Activated naive CD4-positive, alpha-beta T cell treated with anti-CD3 and anti-CD28 coated beads, Interleukin-2, amount 10 ng/mL, durations not matched to agents 7 days and 5 days (primary cell): ENCODE measurements around the gene RNF121.

Source experiments
- CTCF ChIA-PET: fragments of 350-600 bp; sonication (Branson Sonifier 250); formaldehyde crosslinking; loops from one replicate; lab custom pipeline; 2021; ENCODE audit warnings: antibody characterized with exemption; lab: Charles Lee
- DNase-seq: peaks from one replicate; pipeline ENCODE4 v3.0.0-alpha.2; 2020
- H3K27ac Mint-ChIP-seq: one replicate; pipeline ENCODE4 v1.8.0; 2021; ENCODE audit warnings: mild to moderate bottlenecking, moderate library complexity, mixed read lengths
- H3K27me3 Mint-ChIP-seq: one replicate; pipeline ENCODE4 v1.8.0; 2021; ENCODE audit warnings: mild to moderate bottlenecking, mixed read lengths
- H3K36me3 Mint-ChIP-seq: one replicate; pipeline ENCODE4 v1.8.0; 2021; ENCODE audit warnings: mixed read lengths
- H3K4me1 Mint-ChIP-seq: one replicate; pipeline ENCODE4 v1.8.0; 2021; ENCODE audit warnings: mixed read lengths
- H3K4me3 Mint-ChIP-seq: one replicate; pipeline ENCODE4 v1.8.0; 2021; ENCODE audit warnings: mild to moderate bottlenecking, moderate library complexity, mixed read lengths
- H3K9me3 Mint-ChIP-seq: one replicate; pipeline ENCODE4 v1.8.0; 2021; ENCODE audit warnings: mixed read lengths

The RNF121 gene

DNA sequence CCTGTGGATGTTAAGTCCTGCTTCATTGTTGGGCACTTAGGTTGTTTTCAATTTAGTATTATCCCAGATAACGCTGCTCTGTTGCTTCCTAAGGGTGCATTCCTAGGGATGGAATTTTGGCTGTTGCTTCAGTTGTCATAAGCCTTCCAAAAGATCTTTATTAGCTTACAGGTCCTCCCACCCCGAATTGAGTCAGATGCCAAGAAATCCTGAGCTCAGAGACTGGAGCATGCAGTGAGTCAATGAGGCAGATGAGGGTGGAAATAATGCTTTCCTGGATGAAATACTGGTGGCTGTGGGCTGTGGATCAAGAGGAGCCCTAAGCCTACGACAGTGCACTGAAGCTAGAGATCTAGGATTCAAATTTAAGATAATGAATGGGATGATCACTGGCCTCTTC is 59.2 kb downstream of the RNF121 start:
- H3K27ac Mint-ChIP-seq = no peak overlapping the region
- CTCF ChIA-PET = interaction anchor here (1.0 to 6.0 kb wide), 2 partner anchors 11 to 156 kb away, joined by 4 to 39 read pairs; no protein-coding TSS in a partner anchor

DNA sequence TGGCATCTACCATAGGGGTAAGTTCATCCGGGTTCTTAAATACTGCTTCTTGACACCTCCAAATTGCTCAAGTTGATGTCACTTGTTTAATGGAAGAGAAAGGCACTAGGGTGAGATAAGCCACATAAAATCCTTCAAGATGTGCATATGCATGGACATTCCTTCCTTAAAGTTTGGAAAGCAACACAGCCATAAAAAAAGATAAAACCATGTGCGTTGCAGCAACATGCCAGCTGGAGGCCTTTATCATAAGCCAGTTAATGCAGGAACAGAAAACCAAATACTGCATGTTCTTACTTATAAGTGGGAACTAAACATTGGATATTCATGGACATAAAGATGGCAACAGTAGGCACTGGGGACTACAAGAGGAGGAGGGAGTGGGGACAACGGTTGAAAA is 61.9 kb downstream of the RNF121 start:
- CTCF ChIA-PET = interaction anchor here (1.1 to 6.0 kb wide), 3 partner anchors 8 to 31 kb away, joined by 3 to 39 read pairs (median 6); partner anchors contain the start of gene IL18BP
- no peak for DNase-seq
- no peaks in the 10 kb centered on the region for H3K27me3 Mint-ChIP-seq
- no peak overlapping the region for H3K27ac Mint-ChIP-seq
- H3K4me1 Mint-ChIP-seq = peaks cover 6% of the 10 kb centered on the region
- H3K9me3 Mint-ChIP-seq = no peaks in the 10 kb centered on the region
- H3K4me3 Mint-ChIP-seq = no peak overlapping the region
- peaks cover 7% of the 10 kb centered on the region for H3K36me3 Mint-ChIP-seq

More for the DNA sequence above, 59.2 kb downstream of the RNF121 start:
- peaks cover 10% of the 10 kb centered on the region for H3K4me1 Mint-ChIP-seq
- H3K36me3 Mint-ChIP-seq = peaks cover 10% of the 10 kb centered on the region
- DNase-seq = no peak
- no peaks in the 10 kb centered on the region for H3K9me3 Mint-ChIP-seq
- H3K4me3 Mint-ChIP-seq = no peak overlapping the region
- no peaks in the 10 kb centered on the region for H3K27me3 Mint-ChIP-seq

DNA sequence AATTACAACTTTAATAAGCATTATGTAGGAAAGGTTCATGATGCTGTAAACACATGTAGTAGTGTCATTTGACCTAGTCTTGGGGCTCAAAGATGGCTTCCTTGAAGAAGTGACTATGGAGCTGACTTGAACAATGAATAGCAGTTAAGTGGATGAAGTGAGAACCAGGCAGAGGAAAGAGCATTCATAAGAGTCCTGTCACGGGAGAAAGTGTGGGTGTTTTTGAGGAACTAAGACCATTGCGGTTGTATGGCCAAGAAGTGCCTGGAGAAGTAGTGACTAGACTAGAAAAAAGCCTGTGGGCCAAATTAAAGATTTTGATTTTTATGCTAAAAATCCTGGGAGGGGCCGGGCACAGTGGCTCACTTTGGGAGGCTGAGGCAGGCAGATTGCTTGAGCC is 62.6 kb downstream of the RNF121 start:
- CTCF ChIA-PET = interaction anchor here (0.8 kb wide), 1 partner anchor 106 kb away, joined by 3 read pairs; no protein-coding TSS in a partner anchor
- no peaks in the 10 kb centered on the region for H3K27me3 Mint-ChIP-seq

DNA sequence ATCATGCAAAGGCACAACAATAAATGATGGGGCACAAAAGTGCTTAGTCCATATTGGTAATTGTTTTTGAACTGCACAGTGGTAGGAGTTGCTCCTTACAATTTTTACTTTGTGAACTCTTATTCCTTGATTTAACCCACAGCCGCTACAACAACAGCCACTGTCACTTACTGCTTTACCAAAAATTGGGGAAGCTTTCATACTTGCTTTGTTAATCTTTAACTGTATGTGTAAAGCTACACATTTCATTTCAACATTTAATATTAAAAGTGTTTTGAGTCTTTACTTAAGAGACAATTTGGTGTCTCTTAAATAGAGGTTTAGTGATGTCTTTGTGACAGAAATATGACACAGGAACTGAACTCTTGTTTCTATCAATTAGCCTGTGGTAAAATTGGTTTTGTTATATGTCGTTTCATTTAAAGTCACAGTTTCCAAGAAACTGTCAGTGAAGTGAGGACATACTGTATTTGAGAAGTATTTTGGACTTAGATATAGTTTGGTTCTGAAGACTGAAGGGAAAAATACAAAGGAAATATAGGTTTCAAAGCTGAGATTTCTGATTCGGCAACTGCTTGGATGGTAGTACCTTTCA is 63.4 kb downstream of the RNF121 start:
- Mint-ChIP-seq H3K27ac (no peak overlapping the region), H3K36me3 (peaks cover 5% of the 10 kb centered on the region), H3K4me1 (peaks cover 3% of the 10 kb centered on the region), H3K27me3 (no peaks in the 10 kb centered on the region), H3K4me3 (no peak overlapping the region), H3K9me3 (no peaks in the 10 kb centered on the region)
- CTCF ChIA-PET = interaction anchor here (0.9 kb wide), 1 partner anchor 10 kb away, joined by 3 read pairs; no protein-coding TSS in a partner anchor
- DNase-seq = no peak

More for the DNA sequence above, 62.6 kb downstream of the RNF121 start:
- peaks cover 3% of the 10 kb centered on the region for H3K4me1 Mint-ChIP-seq
- H3K9me3 Mint-ChIP-seq = no peaks in the 10 kb centered on the region
- H3K27ac Mint-ChIP-seq = no peak overlapping the region
- no peak for DNase-seq
- H3K4me3 Mint-ChIP-seq = no peak overlapping the region
- H3K36me3 Mint-ChIP-seq = peaks cover 5% of the 10 kb centered on the region

DNA sequence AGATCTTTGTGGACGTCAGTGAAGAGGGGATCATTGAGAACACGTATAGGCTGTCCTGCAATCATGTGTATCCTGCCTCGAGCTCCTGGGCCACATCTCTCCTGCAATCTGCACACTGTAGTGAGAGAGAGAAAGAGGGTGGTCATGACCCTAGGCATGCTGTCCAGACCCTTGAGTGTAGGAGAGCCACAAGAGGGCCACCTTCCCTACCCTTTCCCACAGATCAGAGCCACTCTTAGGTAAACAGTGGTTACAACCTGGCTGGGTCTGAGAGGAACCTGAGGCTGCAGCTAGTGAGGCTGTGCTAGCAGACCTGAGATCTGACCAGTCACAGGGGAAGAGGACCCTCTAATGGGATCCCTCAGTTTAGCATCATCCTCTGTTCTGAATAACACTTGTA is 65.9 kb downstream of the RNF121 start:
- Mint-ChIP-seq H3K9me3 (no peaks in the 10 kb centered on the region), H3K36me3 (peaks cover 19% of the 10 kb centered on the region)

DNA sequence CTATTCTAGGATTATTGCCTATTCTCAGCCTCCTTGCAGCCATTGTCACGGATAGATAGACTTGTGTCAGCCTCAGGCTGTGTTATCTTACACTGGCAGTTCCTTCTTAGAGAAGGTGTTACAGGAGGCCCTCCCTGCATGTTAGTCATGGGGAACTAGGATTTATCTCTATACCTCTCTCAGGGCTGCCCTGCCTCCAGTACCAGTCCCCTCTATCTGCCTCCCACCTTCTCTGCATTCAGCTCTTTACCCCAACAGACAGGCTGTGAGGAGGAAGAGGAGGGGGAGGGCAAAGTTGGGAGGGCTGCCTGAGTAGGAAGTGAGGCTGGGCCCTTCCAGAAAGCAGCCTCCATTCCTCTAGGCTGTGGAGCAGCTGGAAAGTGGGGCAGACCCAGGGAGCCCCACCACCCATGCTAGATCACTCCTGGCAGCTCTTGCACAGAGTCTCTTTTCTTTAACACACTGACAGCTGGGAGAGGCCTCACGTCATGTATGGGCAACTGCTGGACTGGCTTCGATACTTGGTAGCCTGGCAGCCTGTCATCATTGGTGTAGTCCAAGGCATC is 67.0 kb downstream of the RNF121 start:
- Mint-ChIP-seq H3K36me3 (peaks cover 22% of the 10 kb centered on the region), H3K4me1 (peaks cover 26% of the 10 kb centered on the region), H3K27ac (no peak overlapping the region), H3K9me3 (no peaks in the 10 kb centered on the region), H3K27me3 (no peaks in the 10 kb centered on the region), H3K4me3 (no peak overlapping the region)
- CTCF ChIA-PET = interaction anchor here (0.9 to 1.4 kb wide), 2 partner anchors 187 to 438 kb away, joined by 4 read pairs; no protein-coding TSS in a partner anchor
- DNase-seq = no peak

More for the DNA sequence above, 65.9 kb downstream of the RNF121 start:
- Mint-ChIP-seq H3K27ac (no peak overlapping the region), H3K27me3 (no peaks in the 10 kb centered on the region), H3K4me3 (no peak overlapping the region), H3K4me1 (peaks cover 21% of the 10 kb centered on the region)
- DNase-seq = no peak
- CTCF ChIA-PET = interaction anchor here (0.8 to 1.4 kb wide), 4 partner anchors 30 to 435 kb away, joined by 3 to 4 read pairs (median 4); no protein-coding TSS in a partner anchor

DNA sequence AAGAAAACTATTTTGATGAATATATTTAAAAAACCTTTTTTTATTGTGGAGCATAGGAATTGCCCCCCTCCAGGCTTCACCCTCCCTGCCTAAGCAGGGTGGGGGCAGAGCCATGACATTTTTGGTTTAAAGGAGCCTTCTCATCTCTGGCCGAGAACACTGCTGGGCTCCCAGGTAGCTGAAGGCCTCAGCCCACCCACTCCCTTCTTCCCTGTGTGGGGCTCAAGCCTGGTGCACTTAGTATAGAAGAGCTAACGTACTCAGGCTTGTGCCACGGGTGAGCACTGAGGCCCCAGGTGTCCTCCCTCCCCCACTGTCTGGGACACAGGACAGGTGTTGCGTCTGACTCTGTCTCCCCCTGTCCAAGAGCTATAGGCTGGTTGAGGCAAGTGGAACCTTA is 67.7 kb downstream of the RNF121 start:
- no peak overlapping the region for H3K27ac Mint-ChIP-seq
- H3K27me3 Mint-ChIP-seq = no peaks in the 10 kb centered on the region
- H3K4me3 Mint-ChIP-seq = no peak overlapping the region
- no peak for DNase-seq
- no peaks in the 10 kb centered on the region for H3K9me3 Mint-ChIP-seq
- peaks cover 26% of the 10 kb centered on the region for H3K4me1 Mint-ChIP-seq
- peaks cover 23% of the 10 kb centered on the region for H3K36me3 Mint-ChIP-seq
- CTCF ChIA-PET = interaction anchor here (0.6 to 1.2 kb wide), 4 partner anchors 9 to 437 kb away, joined by 3 to 4 read pairs (median 3); no protein-coding TSS in a partner anchor

DNA sequence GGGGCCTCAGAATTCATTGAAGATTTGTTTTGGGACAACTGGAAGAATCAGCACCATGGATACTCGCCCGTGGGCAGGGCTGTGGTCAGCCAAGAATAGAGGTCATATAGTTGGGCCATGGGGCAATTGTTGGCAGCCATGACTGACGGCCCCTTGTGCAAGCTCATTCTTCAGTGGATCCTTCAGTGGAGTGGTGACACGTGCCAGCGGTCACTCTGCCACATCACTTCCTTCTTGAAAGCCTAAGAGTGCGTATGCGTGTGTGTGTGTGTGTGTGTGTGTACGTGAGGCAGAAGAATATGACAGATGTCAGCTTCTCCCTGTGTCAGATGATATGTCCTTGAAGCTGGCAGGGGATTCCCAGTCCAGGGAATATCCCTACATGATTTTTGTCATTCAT is 68.1 kb downstream of the RNF121 start:
- H3K9me3 Mint-ChIP-seq = no peaks in the 10 kb centered on the region
- no peak overlapping the region for H3K4me3 Mint-ChIP-seq
- no peak for DNase-seq
- peaks cover 27% of the 10 kb centered on the region for H3K4me1 Mint-ChIP-seq
- H3K27me3 Mint-ChIP-seq = no peaks in the 10 kb centered on the region
- CTCF ChIA-PET = interaction anchor here (0.6 to 1.2 kb wide), 4 partner anchors 8 to 437 kb away, joined by 3 to 4 read pairs (median 3); no protein-coding TSS in a partner anchor
- no peak overlapping the region for H3K27ac Mint-ChIP-seq
- H3K36me3 Mint-ChIP-seq = peaks cover 27% of the 10 kb centered on the region

DNA sequence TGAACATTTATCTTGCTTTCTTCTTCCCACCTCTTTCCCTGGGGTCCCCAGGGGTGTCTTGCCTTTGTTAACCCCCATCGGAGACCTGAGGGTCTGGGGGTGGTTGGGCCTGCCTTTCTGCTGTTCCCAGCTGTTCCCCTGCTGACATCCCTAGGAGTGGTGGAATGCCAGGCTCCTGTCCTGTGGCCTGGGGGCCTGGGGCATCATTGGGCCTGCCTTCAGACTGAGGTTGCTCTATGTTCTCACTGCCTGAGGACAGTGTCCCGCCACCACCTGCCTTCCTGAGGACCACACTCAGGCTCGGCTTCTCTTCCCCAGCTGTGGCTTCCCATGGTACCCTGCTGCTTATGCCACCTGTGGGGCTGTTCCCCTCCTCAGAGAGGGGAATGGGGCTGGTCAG is 68.7 kb downstream of the RNF121 start:
- no peak for DNase-seq
- Mint-ChIP-seq H3K4me1 (peaks cover 27% of the 10 kb centered on the region), H3K9me3 (no peaks in the 10 kb centered on the region), H3K27me3 (no peaks in the 10 kb centered on the region), H3K4me3 (no peak overlapping the region), H3K27ac (no peak overlapping the region), H3K36me3 (peaks cover 34% of the 10 kb centered on the region)
- CTCF ChIA-PET = interaction anchor here (1.2 to 2.7 kb wide), 2 partner anchors 8 to 20 kb away, joined by 3 to 10 read pairs; no protein-coding TSS in a partner anchor

DNA sequence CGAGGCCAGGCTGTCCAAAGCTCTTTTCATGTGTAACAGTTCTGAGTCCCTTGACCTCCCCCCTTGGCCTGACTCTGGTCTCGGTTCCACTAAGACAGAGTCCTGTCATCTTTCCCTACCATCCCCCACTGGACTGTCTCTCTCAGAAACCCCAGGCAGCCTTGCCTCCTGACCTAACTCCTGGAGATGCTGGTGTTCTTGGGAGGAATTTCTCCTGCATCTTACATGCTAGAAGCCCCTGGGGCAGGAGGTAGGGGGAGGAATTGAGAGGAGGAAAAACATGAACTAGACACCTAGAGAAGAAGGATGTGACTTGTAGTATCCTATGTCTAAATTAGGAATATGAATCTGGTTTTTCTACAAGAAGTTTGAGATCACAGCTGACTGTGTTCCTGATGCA is 69.2 kb downstream of the RNF121 start:
- Mint-ChIP-seq H3K36me3 (peaks cover 35% of the 10 kb centered on the region), H3K4me1 (peaks cover 27% of the 10 kb centered on the region), H3K27me3 (no peaks in the 10 kb centered on the region), H3K9me3 (no peaks in the 10 kb centered on the region), H3K27ac (peak overlapping the region; percentile 91), H3K4me3 (no peak overlapping the region)
- DNase-seq = no peak
- CTCF ChIA-PET = interaction anchor here (2.0 to 2.7 kb wide), 2 partner anchors 20 to 93 kb away, joined by 6 to 10 read pairs; no protein-coding TSS in a partner anchor

DNA sequence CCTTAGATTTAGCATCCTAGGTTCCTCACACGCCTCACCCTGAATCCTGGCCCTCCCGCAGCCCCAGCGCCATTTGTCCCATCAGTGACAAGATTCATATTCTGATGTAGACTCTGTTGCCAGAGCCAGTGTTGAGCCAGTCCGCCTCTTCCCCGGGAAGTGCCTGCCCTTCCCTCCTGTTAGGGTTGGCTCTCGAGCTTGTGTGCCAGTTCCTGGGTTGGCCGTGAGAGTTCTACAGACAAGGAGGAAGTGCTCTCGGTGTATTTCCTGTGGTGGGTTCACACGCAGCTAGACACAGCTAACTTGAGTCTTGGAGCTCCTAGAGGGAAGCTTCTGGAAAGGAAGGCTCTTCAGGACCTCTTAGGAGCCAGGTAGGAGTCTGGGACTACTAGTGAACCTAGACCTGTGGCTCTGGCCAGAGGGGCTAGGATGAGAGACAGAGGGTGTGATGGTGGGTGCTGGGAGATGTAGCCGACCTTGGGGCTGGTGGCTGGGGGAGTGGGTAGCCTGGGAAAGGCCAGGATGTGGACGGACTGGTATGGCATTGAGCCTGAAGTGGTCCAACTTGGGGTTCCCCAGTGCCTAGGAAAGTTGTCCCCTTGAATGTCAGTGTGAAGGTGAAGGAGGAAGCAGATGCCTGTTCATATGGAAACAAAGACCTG is 69.9 kb downstream of the RNF121 start, which contains the start of gene IL18BP:
Gene IL18BP, plus strand, starts transcription at position 261 of the 662 bp plus-strand sequence. CDS start 1,076 bp downstream, outside the sequence.
- H3K27ac Mint-ChIP-seq = peak within 1 kb of the TSS; percentile 91
- no peaks in the 10 kb centered on the region for H3K27me3 Mint-ChIP-seq
- DNase-seq = peak; percentile 65
- peaks cover 27% of the 10 kb centered on the region for H3K4me1 Mint-ChIP-seq
- H3K9me3 Mint-ChIP-seq = no peaks in the 10 kb centered on the region
- H3K36me3 Mint-ChIP-seq = peaks cover 39% of the 10 kb centered on the region
- H3K4me3 Mint-ChIP-seq = peak within 1 kb of the TSS; percentile 77
- CTCF ChIA-PET = interaction anchor here (0.8 to 2.7 kb wide), 5 partner anchors 9 to 154 kb away, joined by 3 to 10 read pairs (median 6); no protein-coding TSS in a partner anchor

DNA sequence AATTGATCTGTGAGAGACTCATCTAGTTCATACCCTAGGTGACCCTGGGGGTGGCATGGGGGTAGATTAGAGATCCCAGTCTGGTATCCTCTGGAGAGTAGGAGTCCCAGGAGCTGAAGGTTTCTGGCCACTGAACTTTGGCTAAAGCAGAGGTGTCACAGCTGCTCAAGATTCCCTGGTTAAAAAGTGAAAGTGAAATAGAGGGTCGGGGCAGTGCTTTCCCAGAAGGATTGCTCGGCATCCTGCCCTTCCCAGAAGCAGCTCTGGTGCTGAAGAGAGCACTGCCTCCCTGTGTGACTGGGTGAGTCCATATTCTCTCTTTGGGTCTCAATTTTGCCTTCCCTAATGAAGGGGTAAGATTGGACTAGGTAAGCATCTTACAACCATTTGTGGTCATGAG is 70.5 kb downstream of the RNF121 start:
- no peaks in the 10 kb centered on the region for H3K27me3 Mint-ChIP-seq
- peaks cover 27% of the 10 kb centered on the region for H3K4me1 Mint-ChIP-seq
- no peak for DNase-seq
- H3K27ac Mint-ChIP-seq = peak overlapping the region; percentile 91
- CTCF ChIA-PET = interaction anchor here (0.8 to 2.7 kb wide), 5 partner anchors 9 to 154 kb away, joined by 3 to 10 read pairs (median 6); no protein-coding TSS in a partner anchor
- H3K9me3 Mint-ChIP-seq = no peaks in the 10 kb centered on the region
- H3K4me3 Mint-ChIP-seq = peak overlapping the region; percentile 77
- H3K36me3 Mint-ChIP-seq = peaks cover 44% of the 10 kb centered on the region

DNA sequence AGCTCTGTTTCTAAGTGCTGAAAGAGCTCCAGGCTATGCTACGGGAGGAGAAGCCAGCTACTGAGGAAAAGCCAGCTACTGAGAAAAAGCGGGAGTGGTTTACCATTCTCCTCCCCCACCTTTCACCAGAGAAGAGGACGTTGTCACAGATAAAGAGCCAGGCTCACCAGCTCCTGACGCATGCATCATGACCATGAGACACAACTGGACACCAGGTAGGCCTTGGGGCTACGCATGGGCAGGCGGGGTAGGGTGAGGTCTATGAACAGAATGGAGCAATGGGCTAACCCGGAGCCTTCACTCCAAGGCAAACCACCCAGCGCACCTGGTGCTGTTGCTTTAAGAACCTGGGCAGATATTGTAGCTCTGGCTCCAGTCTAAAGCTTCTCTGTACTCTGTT is 71.0 kb downstream of the RNF121 start:
- Mint-ChIP-seq H3K4me1 (peaks cover 27% of the 10 kb centered on the region), H3K27ac (peak overlapping the region; percentile 91), H3K4me3 (peak overlapping the region; percentile 77), H3K9me3 (no peaks in the 10 kb centered on the region), H3K36me3 (peaks cover 44% of the 10 kb centered on the region), H3K27me3 (no peaks in the 10 kb centered on the region)
- DNase-seq = no peak
- CTCF ChIA-PET = interaction anchor here (1.3 to 2.7 kb wide), 3 partner anchors 10 to 91 kb away, joined by 6 to 10 read pairs (median 6); no protein-coding TSS in a partner anchor
